Bone marrow (tissue), 2 donors: ENCODE results near the gene AGAP9.
"Not testable (repeated sequence)": the region's sequence is repeated elsewhere in the genome, so short reads cannot be mapped to it uniquely, and the experiment has no call there.

Source experiments
- DNase-seq, 2 donors: peaks; one replicate each; lab custom pipeline; 2025; lab: John Stamatoyannopoulos, UW

The AGAP9 gene

GRCh38 chr10:47523475-47523874 lies at the start of gene AGAP9:
AGAP9 (minus strand) TSS chr10:47523638; CDS start chr10:47523526, 112 bp downstream.
- DNase-seq = not testable (repeated sequence)

DNA sequence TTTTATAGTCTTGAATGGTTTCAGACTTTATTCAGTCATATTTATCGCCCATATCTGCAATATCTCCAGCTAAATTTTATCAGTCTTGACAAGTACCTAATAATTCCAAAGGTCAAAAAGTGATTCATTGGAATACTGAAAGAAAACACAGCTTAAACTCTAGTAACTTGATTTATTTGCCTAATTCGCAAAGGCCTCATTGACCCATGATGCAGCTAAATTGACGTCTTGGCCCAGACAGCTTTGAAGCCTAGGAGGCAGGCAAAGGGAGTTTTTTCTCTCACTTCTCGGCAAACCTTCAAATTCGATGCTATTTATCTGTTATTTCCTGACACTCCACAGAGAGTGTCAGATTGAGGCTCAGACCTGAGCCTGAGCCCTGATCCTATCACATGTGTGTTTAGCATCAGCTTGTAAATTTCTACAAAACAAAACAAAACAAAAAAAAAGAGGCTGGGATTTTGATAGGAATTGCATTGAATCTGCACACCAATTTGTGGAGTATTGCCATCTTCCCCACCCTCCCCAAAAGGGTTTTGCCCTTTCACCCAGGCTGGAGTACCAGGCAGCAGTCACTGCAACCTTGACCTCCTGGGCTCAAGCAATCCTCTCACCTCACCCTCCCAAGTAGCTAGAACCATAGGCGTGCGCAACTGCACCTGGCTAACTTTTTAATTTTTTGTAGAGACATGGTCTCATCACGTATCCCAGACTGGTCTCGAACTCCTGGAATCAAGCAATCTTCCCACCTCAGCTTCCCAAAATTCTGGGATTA lies 47.9 kb upstream of the AGAP9 start:
- not testable (repeated sequence) for DNase-seq

DNA sequence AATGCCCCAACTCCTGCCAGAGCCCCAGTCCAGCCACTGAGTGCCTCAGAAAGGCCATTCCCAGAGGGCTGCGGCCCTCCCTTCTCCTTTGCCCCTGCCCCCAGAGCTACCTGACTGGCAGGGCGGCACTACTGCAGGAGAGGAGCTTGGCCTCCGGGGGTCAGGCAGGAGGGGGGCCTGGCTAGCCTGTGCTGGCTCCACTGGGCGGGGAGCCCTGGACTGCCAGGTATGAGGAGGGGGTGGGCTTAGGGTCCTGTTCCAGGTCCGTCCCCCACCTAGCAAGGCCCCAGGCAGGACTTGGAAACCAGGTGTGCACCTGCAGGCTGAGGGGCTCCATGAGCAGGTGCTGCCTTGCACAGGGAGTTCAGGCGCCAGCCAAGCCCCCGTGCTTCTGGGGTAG lies 43.3 kb upstream of the AGAP9 start:
- DNase-seq = not testable (repeated sequence)

- DNase-seq = not testable (repeated sequence)
Observed at GRCh38 chr10:47566108-47566699, 42.8 kb upstream of the AGAP9 start.

GRCh38 chr10:47565517-47565920 lies 42.1 kb upstream of the AGAP9 start:
- not testable (repeated sequence) for DNase-seq

DNA sequence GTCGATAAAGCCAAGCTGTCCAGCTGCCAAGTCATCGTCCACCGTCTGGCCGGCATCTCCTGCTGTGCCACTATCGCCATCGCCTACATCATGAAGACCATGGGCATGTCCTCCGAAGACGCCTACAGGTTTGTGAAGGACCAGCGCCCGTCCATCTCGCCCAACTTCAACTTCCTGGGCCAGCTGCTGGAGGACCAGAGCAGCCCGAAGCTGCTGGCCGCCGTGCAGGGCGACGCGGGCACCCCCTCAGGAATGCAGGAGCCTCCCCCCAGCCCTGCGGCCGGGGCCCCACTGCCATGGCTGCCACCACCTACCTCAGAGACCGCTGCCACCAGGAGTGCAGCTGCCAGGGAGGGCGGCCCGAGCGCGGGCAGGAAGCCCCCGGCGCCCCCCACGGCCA lies 41.5 kb upstream of the AGAP9 start:
- not testable (repeated sequence) for DNase-seq

DNA sequence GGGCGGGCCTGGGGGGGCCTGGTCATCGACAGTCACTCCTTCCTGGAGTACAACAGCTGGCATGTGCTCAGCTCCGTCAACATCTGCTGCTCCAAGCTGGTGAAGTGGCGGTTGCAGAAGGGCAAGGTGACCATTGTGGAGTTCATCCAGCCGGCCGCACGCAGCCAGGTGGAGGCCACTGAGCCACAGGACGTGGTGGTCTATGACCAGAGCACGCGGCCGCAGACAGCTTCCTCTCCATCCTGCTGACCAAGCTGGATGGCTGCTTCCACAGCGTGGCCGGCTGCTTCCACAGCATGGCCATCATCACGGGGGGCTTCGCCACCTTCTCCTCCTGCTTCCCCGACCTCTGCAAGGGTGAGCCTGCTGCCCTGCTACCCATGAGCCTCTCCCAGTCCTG lies 40.9 kb upstream of the AGAP9 start:
- DNase-seq = not testable (repeated sequence)

DNA sequence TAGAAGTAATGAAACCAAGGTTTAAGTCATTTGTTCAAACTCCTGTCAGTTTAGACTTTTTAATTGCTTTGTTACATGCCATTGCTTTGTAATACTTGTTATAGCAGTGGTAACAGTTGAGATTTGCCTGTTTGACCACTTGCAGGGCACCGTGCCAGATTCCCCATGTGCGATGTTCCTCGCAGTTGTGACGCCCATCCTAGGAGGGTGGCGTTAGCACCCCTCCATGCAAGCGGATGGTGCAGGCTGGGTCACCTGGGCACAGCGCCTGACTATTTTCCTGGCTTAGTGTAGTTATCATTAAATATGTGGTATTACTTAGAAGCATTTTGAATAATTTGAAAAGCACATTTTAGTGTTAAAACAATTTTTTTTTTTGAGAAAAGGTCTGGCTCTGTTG lies 37.0 kb upstream of the AGAP9 start:
- not testable (repeated sequence) for DNase-seq

DNA sequence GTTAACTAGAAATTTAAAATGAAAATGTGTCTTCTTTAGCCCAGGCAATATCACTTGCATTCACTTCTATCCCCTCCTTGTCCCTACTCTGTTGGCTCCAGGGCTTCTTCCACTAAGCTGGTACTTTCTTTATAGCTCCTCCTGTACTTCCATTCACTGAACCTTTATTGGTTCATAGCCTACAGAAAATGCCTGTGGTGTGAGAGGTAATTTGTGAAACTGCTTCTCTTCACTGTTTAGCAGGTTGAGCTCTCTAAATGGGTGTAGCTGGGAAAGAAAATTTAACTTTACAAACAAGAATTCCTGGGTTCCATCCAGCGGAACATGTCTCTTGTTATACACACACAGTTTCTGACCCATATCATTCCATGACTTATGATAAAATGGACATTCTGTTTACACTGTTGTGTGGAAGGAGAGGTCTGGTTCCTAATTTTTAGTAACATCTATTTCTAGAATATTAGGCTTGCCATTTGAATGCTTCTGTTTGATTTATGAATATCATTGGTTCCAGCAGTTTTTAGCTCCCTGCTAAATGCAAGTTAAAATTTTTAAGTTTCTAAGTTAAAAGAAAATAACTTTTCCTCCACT lies 36.4 kb upstream of the AGAP9 start:
- not testable (repeated sequence) for DNase-seq

- not testable (repeated sequence) for DNase-seq
Observed at GRCh38 chr10:47558109-47558508, 34.7 kb upstream of the AGAP9 start.

- DNase-seq = not testable (repeated sequence)
Observed at GRCh38 chr10:47557616-47558015, 34.2 kb upstream of the AGAP9 start.

DNA sequence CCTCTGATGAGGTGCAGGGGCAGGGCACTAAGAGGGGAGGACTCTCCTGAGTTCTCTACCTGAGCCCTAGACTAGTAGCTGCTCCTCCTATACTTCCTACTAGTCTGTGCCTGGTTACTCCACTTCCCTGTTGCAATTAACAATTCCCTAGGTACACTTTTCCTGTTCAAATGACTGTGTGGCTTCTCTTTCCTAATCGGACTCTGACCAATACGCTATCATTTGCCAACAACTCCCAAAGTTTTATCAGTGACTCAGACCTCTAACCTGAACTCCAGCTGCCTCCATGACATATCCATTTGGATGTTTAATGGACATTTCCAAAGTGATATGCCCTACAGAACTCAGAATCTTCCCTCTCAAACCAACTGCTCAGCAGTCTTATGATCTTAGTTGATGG lies 31.9 kb upstream of the AGAP9 start:
- DNase-seq = not testable (repeated sequence)

DNA sequence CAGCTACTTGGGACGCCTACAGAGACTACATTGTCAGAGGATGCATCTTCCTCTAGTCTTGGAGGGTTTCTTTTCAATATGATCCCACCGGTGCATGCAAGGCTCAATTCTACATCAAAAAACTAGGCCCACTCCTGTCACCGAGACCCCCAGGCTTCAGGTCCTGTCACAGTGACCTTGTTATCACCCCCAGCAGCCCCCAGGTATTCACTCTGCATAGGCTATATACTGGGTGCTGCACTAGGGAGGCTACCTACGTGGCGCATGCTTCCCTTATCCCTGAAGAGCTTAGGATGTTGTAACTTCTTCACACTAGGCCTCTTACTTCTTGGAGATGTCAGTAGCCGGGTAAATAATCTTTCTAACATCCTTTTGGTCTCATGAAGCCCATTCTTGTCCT lies 31.1 kb upstream of the AGAP9 start:
- DNase-seq = not testable (repeated sequence)

GRCh38 chr10:47553860-47554247 lies 30.4 kb upstream of the AGAP9 start:
- DNase-seq = not testable (repeated sequence)

DNA sequence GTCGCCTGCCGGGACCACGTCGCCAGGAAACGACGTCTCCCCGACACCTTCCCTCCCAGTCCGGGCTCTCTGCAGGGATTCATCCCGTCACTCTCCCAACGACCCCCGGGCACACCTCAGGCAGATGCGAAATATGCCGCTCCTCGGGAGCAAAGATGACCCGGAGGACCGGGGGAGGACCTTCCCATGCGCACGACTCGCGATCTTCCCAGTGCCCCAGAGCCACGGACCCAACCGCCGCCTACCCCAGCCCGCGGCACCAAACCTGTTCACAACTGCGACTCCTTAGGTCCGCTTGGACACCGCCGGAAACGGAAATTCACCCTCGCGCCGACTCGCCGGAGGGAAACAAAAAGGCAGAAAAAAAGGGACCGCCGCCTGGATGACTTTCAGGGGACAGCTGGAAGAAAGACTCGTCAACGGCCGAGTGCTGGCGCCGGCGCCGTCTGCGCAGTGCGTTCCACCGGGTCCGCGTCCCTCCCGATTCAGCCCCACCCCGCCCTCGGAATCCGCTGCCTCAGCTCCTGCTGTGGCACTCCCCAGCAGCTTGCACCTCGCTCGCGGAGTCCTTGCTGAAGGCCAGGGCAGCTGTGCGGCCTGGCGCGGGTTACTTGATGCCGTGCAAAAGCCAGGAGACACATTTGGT lies 29.9 kb upstream of the AGAP9 start:
- DNase-seq = peak in 1 of 2 donors; percentile 62

DNA sequence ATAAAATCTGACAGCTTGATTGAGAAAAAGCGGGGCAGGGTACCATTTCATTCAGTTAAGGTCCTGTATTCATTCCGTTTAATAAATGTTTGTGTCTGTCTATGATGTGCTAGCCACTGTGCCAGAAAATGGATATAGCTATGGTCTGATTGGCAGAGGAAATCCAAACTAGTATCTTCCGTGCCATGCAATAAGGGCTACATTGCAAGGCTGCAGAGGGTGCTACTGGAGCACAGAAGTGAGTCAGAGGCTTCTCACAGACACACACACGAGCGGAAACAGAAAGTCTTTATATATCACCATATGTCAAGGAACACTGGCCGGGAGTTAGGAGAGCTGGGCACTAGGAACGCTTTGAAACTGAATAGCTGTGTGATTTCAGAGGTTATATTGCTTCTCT lies 29.3 kb upstream of the AGAP9 start:
- peak in 1 of 2 donors; percentile 48 for DNase-seq

DNA sequence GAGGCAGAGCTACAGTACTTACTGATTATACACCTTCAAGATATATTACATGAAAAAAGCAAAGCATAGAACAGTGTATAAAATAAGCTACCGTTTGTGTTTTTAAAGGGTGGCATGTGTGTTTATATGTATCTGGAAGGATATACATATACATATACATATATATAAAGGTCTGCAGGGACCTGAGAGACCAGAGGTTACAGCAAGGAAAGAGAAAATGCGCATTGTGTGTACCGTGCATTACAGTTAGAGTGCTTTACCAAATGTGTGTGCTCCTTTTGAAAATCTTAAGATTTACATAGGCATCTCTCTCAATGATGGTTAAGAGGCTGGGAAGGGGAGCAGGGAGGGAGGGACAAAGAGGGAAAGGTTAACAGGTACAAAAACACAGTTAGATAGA lies 23.8 kb upstream of the AGAP9 start:
- not testable (repeated sequence) for DNase-seq

DNA sequence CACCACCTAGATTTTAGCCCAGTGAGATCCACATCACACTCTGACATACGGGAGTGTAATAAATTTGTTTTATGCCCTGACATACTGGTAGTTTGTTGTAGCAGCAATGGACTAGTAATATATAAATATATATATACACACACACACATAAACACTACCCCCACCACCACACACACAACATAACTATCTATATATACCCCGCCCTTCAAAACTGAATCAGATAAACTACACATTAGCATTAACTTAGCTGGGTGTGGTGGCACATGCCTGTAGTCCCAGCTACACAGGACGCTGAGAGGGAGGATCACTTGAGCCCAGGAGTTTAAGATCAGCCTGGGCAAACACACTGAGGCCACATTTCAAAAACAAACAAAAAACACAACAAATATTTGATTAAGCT lies 13.0 kb upstream of the AGAP9 start:
- not testable (repeated sequence) for DNase-seq

- DNase-seq = not testable (repeated sequence)
Observed at GRCh38 chr10:47502313-47502712, 21.1 kb downstream of the AGAP9 start.

DNA sequence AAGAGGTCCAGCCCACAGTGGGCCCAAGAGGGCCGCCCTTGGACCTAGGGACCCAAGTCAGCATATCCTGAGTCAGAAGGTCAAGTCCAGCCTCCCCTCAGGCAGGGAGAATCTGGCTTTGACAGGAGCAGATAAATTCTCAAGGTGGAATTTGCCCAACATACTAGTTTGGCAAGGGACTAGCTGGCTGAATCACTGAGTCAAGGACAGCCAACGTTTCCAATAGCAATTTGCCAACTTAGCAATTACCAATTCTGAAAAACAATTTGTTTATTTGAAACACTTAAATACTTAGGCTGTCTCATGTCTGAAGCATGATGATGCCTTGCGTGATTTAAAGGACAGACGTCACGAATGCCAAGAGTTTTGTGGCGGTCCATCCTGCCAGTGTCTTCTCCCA lies 29.2 kb downstream of the AGAP9 start:
- DNase-seq = not testable (repeated sequence)

DNA sequence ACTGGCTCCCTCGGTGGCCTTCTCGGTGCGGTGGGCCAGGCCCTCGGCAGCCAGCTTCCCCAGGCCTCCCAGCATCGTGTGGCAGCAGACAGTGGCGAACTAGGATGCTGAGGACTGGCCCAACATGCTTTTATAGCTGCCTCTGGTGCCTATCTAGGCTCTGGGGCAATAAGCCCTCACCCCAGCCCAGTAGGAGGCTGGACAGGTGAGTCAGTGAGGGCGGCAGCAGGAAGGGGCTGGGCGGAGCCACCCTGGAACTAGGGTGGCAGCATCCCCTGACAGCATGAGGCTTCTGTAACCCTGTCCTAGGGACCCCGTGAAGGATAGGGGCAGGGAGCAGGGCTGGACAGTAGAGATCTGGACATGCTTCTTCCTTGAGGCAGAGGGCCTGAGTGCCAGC lies 31.8 kb downstream of the AGAP9 start, which contains the start of gene FAM25G:
FAM25G (minus strand) TSS at position 101 of the 400 bp plus-strand sequence; CDS start at position 75, 26 bp downstream.
- not testable (repeated sequence) for DNase-seq

DNA sequence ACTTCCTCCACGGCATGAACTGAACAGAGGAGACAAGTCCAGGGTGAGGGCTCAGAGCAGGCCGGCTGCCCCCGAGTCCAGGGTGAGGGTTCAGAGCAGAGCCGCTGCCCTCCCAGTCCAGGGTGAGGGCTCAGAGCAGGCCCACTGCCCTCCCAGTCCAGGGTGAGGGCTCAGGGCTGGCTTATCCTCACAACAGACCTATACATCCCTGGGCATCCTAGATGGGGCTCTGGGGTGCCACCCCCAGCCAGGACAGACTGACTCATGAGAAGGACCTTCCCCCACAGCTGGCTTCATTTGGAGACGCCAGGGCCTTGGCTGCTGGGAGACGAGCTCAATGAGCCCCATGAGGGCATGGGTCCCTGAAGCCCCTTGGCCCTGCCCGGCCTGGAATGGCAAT lies 33.8 kb downstream of the AGAP9 start:
- not testable (repeated sequence) for DNase-seq
